GM19463 (cell line): Measurements from ENCODE around the gene TMEM47.

ENCODE experiments used
- ATAC-seq: cut with Tn5 transposase; IDR thresholded peaks from one replicate; pipeline ENCODE4 v1.9.1; 2021; ENCODE audit warnings: mild to moderate bottlenecking, moderate library complexity; ENCODE audit not compliant: unreplicated experiment

The TMEM47 gene

GRCh38 chrX:34586346-34586911, 70.7 kb downstream of the TMEM47 start:
- ATAC-seq = no peak

GRCh38 chrX:34585561-34585960, 71.5 kb downstream of the TMEM47 start:
- ATAC-seq = no peak

- ATAC-seq = no peak
Observed at GRCh38 chrX:34584781-34585180, 72.3 kb downstream of the TMEM47 start.

DNA sequence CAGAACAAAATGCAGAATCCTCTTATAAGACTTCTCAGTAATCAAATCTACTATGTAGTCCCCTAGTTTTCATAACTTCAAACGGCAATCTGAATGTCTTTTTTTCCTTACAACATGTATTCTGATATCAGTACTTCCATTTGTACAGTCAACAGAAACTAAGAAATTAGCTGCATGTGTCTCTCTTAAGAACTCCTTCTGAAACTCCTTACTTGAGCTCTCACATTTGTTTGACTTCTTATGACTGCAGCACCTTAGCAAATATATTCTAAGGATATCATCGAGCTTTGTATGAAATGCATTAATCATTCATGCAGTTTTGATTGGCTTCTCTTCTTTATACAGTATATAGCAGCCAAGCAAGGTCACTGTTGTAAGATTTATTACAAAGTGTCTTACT, 77.0 kb downstream of the TMEM47 start:
- no peak for ATAC-seq

DNA sequence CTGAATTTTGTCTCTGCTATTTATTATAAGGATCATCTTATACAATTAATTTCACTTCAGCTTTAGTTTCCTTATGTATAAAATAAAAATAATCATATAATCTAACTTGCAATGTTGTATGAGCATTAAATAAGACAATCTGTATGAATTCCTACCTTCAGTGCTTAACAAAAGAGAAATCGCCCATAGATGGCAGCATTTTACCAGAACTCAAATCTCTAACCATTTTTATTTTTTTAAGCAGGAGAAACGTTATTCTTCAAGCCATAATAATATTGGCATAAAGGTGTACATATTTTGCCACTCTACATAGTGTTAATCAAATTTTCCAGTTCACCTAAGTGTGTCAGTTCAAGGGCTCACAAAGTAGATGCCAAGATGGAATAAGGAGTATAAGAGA, 78.8 kb downstream of the TMEM47 start:
- no peak for ATAC-seq
